ENCODE results near the gene PTH1R.

Gene PTH1R

DNA sequence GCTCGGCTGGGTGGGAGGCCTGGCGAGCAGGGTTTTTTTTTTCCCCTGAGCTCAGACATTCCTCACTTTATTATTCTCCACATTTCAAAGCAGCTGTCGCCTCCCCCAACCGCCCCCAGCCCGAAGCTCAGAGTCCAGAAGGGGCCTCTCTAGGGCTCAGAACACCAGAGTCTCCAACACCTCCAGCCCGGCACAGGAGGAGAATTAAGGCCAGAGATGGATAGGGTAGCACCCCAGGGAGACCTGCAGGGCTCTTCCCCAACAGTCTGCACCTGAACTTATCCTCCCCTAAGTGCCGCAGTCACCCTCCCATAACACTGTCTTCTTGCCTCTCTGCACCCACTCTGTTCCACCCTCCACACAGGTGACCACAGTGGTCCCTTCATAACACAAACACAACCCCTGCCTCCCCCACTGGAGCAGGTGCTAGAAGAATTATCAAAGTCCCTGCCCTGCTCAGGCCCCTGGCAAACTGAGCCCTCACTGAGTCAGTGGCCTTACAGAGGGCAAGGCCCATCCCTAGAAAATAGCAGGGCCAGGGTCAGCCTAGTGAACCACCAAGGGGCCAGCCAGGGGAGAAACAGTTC is 28.4 kb upstream of the PTH1R start:
- TF ChIP-seq TAF1 (IDR thresholded peaks at IDR 0.05; ENCODE audit: low read depth) (no peak), RAD21 (IDR thresholded peaks at IDR 0.05; ENCODE audit: low read depth) (no peak), TEAD4 (IDR thresholded peaks at IDR 0.05) (no peak)

DNA sequence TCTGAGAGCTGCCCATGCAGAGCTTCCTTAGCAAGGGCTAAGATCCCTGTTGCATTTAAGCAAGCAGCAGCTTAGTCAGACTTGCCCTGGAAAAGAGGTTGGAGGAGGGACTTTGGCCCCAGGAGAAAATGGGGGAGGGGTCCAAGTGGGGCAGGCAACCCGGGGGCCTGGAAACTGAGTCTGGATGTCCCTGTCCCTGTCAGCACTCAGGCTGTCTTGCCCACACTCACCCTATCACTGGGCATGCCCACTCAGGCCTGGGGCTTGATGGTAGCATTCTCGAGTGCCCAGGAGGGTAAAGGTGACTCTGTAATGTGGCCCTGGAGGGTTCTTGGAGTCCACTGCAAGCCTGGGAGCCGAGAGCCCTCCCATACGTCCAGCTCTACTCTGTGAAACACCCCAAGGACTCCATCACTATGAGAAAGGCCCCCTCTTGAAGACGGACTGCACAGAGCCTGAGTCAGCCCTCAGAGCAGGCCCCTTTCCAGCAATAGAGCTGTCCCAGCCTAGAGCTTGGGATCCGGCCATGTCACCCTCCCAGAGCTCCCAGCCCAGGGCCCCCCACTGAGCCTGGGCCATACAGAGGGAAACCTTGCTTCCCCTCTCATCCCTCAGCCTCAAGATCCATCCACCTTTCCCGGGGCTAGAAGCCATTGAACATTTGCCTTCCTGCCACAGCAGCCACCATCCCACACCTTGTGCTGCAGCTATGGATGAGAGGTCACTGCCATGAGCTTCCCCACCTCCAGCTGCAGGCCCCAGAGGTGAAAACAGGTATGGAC is 27.6 kb upstream of the PTH1R start:
- TF ChIP-seq NFIC (IDR thresholded peaks at IDR 0.05) (no peak), ZBTB7A (IDR thresholded peaks at IDR 0.05; ENCODE audit: low read depth) (no peak), CREB1 (IDR thresholded peaks at IDR 0.05; ENCODE audit: low read depth) (no peak), RAD21 (IDR thresholded peaks at IDR 0.05; ENCODE audit: low read depth) (no peak), EGR1 (IDR thresholded peaks at IDR 0.05) (no peak), TEAD4 (IDR thresholded peaks at IDR 0.05) (no peak)
- TF ChIP-seq, protein P1, sequence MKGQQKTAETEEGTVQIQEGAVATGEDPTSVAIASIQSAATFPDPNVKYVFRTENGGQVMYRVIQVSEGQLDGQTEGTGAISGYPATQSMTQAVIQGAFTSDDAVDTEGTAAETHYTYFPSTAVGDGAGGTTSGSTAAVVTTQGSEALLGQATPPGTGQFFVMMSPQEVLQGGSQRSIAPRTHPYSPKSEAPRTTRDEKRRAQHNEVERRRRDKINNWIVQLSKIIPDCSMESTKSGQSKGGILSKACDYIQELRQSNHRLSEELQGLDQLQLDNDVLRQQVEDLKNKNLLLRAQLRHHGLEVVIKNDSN (IDR thresholded peaks at IDR 0.05), result no peak

DNA sequence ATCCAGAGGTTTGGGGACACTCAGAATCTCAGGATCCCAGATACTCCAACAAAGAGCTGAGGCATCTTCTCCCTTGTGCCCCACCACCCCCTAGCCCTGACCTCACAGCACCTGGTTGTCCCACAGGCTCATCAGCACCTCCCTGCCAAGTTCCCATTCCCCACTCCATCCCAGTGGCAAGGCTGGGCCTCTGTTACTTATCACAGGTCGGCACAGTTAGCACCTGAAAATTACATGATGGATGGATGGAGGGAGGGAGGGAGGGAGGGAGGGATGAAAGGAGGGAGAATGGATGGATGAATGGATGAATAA is 27.1 kb upstream of the PTH1R start:
- TF ChIP-seq CEBPB (IDR thresholded peaks at IDR 0.05) (no peak), FOXM1 (IDR thresholded peaks at IDR 0.05; ENCODE audit: borderline replicate concordance, low read depth) (no peak), TCF12 (IDR thresholded peaks at IDR 0.05; ENCODE audit: low read depth) (no peak), TEAD4 (IDR thresholded peaks at IDR 0.05) (no peak), YY1 (IDR thresholded peaks at IDR 0.05; ENCODE audit: low read depth) (no peak), ZBTB7A (IDR thresholded peaks at IDR 0.05; ENCODE audit: low read depth) (no peak), RAD21 (IDR thresholded peaks at IDR 0.05; ENCODE audit: low read depth) (no peak), NFIC (IDR thresholded peaks at IDR 0.05) (no peak), TAF1 (IDR thresholded peaks at IDR 0.05; ENCODE audit: low read depth) (no peak), EGR1 (IDR thresholded peaks at IDR 0.05) (no peak), EP300 (IDR thresholded peaks at IDR 0.05; ENCODE audit: borderline replicate concordance) (no peak), CREB1 (IDR thresholded peaks at IDR 0.05; ENCODE audit: low read depth) (no peak)
- TF ChIP-seq, protein P2, sequence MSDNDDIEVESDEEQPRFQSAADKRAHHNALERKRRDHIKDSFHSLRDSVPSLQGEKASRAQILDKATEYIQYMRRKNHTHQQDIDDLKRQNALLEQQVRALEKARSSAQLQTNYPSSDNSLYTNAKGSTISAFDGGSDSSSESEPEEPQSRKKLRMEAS (IDR thresholded peaks at IDR 0.05), result no peak
- TF ChIP-seq, protein P3, sequence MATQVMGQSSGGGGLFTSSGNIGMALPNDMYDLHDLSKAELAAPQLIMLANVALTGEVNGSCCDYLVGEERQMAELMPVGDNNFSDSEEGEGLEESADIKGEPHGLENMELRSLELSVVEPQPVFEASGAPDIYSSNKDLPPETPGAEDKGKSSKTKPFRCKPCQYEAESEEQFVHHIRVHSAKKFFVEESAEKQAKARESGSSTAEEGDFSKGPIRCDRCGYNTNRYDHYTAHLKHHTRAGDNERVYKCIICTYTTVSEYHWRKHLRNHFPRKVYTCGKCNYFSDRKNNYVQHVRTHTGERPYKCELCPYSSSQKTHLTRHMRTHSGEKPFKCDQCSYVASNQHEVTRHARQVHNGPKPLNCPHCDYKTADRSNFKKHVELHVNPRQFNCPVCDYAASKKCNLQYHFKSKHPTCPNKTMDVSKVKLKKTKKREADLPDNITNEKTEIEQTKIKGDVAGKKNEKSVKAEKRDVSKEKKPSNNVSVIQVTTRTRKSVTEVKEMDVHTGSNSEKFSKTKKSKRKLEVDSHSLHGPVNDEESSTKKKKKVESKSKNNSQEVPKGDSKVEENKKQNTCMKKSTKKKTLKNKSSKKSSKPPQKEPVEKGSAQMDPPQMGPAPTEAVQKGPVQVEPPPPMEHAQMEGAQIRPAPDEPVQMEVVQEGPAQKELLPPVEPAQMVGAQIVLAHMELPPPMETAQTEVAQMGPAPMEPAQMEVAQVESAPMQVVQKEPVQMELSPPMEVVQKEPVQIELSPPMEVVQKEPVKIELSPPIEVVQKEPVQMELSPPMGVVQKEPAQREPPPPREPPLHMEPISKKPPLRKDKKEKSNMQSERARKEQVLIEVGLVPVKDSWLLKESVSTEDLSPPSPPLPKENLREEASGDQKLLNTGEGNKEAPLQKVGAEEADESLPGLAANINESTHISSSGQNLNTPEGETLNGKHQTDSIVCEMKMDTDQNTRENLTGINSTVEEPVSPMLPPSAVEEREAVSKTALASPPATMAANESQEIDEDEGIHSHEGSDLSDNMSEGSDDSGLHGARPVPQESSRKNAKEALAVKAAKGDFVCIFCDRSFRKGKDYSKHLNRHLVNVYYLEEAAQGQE (IDR thresholded peaks at IDR 0.05; ENCODE audit: low read depth), result no peak
- TF ChIP-seq, protein P1 (IDR thresholded peaks at IDR 0.05), result no peak

DNA sequence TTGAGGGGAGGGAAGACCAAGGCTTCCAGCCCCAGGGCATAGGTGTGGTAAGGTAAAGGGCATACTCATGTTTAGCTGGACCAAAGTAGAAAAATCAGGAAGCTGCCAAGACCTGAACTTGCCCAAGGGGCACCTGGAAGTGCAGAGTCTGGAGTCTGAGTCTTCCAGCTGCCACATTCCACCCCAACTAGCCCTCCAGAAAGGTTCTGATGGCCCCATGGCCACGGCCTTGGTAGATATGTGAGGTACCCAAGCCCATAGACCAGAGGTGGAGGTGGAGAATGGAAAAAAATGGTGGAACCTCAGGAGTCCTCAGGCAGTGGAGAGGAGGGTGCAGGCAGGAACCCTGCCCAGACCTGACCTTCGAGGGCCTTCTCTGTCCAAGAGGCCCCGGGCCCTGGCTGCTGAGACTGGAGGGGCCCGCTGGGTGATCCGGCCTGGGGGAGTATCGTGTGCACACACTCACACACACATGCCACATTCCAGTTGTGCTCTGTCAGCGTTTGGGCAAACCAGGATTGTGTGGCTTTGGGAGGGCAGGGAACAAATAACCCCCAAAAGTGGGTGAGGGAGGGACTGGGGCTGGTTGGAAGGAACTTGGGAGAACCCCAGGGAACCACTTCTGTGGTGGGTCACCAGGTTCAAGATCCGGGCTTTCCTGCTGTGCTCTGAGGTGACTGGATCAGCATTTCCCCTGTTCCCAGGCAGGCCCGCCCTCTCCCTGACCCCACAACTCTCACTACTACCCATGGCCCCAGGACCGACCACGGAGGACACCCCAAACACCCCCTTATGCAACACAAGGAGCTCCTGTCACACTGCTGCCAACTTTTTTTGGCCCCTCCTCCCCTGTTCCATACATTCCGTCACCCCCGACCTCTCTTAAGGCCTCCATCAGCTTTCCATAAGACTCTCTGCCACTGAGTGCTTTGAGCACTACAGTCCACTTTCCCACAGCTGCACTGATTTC is 25.9 kb upstream of the PTH1R start:
- TF ChIP-seq YY1 (IDR thresholded peaks at IDR 0.05; ENCODE audit: low read depth) (no peak), EP300 (IDR thresholded peaks at IDR 0.05; ENCODE audit: borderline replicate concordance) (no peak), TCF12 (IDR thresholded peaks at IDR 0.05; ENCODE audit: low read depth) (no peak), TAF1 (IDR thresholded peaks at IDR 0.05; ENCODE audit: low read depth) (no peak), ZBTB7A (IDR thresholded peaks at IDR 0.05; ENCODE audit: low read depth) (no peak), RAD21 (IDR thresholded peaks at IDR 0.05; ENCODE audit: low read depth) (no peak), TEAD4 (IDR thresholded peaks at IDR 0.05) (no peak), NFIC (IDR thresholded peaks at IDR 0.05) (no peak), CREB1 (IDR thresholded peaks at IDR 0.05; ENCODE audit: low read depth) (no peak), FOXM1 (IDR thresholded peaks at IDR 0.05; ENCODE audit: borderline replicate concordance, low read depth) (no peak)
- TF ChIP-seq, protein P3 (IDR thresholded peaks at IDR 0.05; ENCODE audit: low read depth), result no peak
- TF ChIP-seq, protein P1 (IDR thresholded peaks at IDR 0.05), result no peak

DNA sequence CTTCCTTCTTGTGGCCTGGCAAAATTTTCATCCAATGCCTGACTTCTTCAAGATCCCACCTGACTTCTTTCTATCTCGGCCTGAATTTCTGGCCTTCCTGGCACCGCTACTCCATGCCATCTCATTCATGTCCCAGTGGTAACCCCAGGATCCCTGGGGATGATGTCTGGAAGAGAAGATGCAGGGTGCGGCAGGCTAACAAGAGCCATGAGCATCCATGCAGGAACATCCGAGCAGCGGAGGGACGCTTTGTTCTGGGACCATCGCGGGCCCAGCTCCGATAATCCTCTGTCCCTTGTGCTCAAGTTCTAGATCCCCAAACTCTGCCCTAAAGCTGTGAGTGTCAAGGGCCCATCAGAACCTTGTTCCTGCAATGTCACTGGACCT is 25.2 kb upstream of the PTH1R start:
- TF ChIP-seq EGR1 (IDR thresholded peaks at IDR 0.05) (no peak), TAF1 (IDR thresholded peaks at IDR 0.05; ENCODE audit: low read depth) (no peak), RAD21 (IDR thresholded peaks at IDR 0.05; ENCODE audit: low read depth) (no peak), TCF12 (IDR thresholded peaks at IDR 0.05; ENCODE audit: low read depth) (no peak), TEAD4 (IDR thresholded peaks at IDR 0.05) (no peak), NFIC (IDR thresholded peaks at IDR 0.05) (no peak), CEBPB (IDR thresholded peaks at IDR 0.05) (no peak), CREB1 (IDR thresholded peaks at IDR 0.05; ENCODE audit: low read depth) (no peak), YY1 (IDR thresholded peaks at IDR 0.05; ENCODE audit: low read depth) (no peak), FOXM1 (IDR thresholded peaks at IDR 0.05; ENCODE audit: borderline replicate concordance, low read depth) (no peak)
- TF ChIP-seq, protein P2 (IDR thresholded peaks at IDR 0.05), result no peak
- TF ChIP-seq, protein P3 (IDR thresholded peaks at IDR 0.05; ENCODE audit: low read depth), result no peak

All from Ishikawa (cell line).